Activated CD8-positive, alpha-beta memory T cell treated with anti-CD3 and anti-CD28 coated beads for 1 hour (primary cell): ENCODE results near the gene CTU2.

Source experiments
- DNase-seq, 2 donors: peaks; one replicate each; pipeline ENCODE4 v3.0.0-alpha.2; 2020; ENCODE audit warnings: low read depth in 1 of 2; ENCODE audit errors: extremely low read depth in 1 of 2

The CTU2 gene

GRCh38 chr16:88713568-88714419 lies 7.5 kb downstream of the CTU2 start:
- DNase-seq: no peak

DNA sequence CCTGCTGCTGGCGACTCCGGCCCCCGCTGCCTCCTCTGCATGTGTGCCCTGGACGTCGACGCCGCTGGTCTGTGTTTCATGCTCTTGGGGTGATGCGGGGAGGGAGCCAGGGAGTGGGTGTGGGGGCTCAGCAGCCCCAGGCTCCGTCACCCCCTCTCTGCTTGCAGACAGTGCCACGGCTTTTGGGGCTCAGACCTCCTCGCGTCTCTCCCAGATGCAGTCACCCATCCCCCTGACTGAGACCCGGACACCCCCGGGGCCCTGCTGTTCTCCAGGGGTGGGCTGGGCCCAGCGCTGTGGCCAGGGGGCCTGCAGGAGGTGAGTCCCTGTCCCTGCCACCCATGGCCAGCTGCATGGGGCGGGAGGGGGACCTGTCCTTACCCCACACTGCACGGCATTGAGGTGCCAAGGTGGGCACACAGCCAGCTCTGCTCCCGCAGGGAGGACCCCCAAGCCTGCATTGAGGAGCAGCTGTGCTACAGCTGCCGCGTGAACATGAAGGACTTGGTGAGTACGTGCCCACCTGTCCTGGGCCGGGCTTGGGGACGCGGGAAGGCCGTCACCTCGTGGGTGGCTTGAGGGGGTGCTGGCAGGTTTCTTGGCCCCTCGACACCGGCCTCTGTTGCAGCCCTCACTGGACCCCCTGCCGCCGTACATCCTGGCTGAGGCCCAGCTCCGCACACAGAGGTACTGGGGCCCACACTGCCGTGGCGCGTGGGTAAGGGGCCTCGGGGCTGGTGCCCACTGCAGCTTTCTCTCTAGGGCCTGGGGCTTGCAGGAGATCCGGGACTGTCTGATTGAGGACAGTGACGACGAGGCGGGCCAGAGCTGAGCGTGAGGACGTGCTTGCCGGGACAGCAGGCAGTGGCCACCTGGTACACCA lies 8.4 kb downstream of the CTU2 start:
- DNase-seq: no peak

- no peak for DNase-seq
These were observed 9.2 kb downstream of the CTU2 start for GRCh38 chr16:88715312-88716190.

DNA sequence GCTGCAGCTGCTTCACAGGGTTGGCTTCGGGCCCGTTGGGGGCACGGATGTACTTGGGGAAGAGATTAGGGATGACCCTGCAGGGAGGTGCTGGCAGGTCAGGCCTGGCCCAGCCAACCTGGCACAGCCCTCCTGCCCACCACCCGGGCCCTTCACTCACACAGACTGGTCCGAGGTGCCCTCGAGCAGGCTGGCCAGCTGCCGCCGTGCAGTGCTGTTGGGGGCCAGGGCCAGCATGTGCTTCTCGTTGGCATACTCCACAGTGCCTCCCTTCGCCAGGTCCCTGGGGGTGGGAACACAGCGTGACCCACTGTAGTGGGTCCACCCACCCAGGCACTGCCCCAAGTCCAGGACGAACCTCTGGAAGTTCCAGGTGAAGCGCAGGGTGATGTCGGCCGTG lies 9.9 kb downstream of the CTU2 start:
- no peak for DNase-seq

DNA sequence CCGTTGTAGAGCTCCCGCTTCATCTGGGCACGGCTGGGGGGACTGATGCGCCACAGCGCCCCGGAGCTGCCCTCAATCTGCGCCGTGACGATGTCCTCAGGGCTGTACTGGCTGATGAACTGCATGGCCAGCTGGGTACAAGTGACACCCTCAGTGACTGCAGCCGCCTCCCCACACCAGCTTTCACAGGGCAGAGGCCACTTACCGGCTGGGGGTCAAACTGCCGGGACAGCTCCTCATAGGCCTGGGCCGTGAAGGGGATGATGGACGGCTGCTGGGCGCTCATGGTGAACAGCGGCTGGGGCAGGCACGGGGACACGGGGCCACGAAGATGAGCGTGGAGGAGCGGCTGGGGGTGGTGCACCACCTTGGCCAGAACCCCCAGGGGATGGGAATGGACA lies 10.3 kb downstream of the CTU2 start:
- no peak for DNase-seq

- no peak for DNase-seq
These were observed 11.9 kb downstream of the CTU2 start for GRCh38 chr16:88718178-88718577.

- DNase-seq: no peak
These were observed 13.1 kb downstream of the CTU2 start for GRCh38 chr16:88719267-88719932.

- no peak for DNase-seq
These were observed 13.6 kb downstream of the CTU2 start for GRCh38 chr16:88719933-88720296.

DNA sequence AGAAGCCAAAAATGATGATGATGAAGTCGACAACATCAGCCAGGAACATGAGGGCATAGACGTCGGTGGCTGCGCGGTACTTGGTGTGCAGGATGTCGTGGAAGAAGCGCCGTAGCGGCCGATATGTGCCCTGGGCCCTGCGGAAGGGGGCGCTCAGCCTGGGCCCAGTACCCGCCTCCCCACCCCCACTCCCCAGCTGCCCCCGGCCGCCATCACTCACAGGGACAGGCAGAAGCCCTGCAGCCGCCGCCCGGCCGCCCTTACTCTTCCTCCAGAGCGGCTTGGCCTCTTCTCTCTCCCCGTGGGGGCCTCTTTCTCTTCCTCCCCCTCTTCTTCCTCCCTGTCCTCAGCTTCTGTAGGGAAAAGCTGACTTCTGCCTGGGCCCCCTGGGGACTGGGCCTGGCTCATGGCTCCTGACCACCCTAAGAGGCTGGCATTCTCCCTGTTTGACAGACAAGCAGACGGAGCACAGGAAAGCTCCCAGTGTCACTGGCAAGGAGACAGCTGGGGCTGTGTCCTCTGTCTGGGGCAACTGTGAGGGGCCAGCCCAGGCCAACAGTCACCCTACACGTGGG lies 14.2 kb downstream of the CTU2 start:
- no peak for DNase-seq

DNA sequence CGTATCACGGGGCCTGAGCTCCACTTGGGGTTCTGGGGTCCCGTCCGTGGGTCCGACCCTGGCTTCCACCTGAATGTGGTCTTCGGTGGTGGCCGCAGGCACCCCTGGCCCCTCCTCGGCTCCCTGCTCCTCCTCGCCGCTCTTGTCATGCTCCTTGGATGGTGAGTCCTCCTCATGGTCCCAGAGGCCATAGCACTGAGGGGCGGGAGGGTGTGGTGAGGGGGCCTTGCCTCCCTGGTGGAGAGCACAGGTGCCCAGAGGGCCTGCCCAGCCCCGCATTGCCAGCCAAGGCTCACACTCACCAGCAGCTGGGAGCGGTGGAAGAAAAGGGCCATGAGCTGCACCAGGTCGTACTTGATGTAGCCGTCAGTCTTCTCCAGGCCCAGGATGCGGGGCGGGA lies 14.9 kb downstream of the CTU2 start:
- DNase-seq: no peak

DNA sequence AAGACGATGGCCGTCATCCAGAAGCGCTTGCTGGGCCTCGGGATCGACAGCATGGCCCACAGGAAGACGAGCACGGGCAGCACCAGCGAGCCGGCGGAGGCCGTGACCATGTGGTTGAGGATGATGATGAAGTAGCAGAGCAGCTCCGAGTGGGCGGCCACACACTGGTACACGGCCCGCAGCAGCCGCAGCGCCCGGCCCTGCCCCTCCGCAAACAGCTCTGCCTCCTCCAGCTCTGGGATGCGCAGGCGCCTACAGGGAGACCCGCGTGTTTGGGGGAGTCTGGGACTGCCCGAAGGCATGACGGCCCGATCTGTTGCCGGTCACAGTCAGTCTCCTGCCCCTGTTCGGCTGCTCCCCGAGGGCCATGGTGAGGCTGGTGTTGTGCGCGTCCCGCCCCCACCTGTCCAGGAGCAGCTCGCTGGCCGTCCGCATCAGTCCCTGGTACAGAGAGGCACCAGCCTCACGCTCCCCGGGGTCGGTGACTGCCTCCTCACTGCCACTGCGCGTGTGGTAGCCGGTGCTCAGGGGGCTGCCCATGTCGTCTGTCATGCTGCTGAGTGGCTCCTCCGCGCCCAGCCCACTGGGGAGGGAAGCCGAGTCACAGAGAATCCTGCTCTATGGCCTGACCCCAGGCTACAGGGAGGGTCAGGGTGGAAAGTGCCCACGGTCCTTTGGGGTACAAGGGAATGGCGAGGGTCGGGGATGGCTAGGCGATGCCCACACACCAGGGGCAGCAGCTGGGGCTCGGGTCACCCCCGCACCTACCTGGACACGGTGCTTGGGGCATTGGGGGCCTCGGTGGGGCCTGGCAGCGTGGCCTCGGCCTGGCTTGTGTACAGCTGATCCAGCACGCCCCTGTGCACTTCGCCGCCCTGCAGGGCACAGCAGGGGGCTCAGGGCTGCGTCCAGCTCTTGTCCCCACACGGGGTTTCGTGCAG lies 15.8 kb downstream of the CTU2 start:
- DNase-seq: no peak

DNA sequence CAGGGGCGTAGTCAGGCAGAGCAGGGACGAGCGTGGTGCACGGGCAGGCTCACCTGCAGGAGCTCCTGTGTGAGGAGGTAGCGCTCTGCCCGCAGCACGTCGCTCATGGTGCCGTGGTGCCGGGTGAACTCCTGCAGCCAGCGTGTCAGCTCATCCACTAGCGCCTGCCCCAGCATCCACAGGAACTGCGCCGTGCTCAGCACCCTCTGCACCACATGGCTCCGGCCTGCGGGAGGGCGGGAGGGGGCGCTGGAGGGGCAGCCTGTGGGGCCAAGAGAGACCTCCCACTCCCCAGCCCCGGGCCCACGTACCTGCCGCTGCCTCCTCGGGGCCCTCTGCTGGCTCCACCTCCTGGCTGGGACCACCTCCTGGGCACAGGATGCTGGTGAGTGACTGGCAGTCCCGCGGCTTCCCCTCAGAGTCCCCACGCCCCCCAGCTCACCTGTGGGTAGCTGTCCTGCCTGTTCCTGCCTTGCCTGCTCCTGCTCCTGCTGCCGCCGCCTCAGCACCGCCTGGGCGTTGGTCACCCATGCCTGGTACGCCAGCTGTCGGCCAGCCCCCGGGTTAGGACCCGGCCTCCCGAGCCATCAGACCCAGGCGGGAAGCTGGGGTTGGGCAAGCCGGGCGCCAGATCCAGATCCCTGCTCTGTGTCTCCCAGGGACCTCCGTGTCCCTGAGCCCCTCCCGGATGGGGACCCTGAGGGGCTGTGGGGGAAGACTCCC lies 16.6 kb downstream of the CTU2 start:
- DNase-seq: no peak

DNA sequence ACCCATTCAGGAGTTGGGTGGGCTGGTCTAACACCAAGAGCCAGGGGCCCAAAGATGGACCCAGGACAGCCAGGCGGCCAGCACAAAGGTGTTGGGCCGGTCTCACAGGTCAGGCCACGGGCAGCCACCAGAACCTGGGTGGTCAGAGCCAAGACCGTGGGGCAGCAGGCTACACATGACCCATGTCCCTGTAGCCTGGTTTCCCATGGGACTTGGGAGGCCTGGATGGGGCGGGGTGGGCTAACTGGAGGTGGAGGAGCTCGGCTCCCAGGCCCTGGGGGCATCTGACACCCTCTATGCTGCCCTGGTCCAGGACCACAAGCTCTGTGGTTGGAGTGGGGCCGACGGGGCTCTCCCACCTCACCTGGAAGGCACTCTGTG lies 17.2 kb downstream of the CTU2 start:
- DNase-seq: no peak

- no peak for DNase-seq
These were observed 17.6 kb downstream of the CTU2 start for GRCh38 chr16:88723911-88724310.

- no peak for DNase-seq
These were observed 18.7 kb downstream of the CTU2 start for GRCh38 chr16:88724855-88725555.

DNA sequence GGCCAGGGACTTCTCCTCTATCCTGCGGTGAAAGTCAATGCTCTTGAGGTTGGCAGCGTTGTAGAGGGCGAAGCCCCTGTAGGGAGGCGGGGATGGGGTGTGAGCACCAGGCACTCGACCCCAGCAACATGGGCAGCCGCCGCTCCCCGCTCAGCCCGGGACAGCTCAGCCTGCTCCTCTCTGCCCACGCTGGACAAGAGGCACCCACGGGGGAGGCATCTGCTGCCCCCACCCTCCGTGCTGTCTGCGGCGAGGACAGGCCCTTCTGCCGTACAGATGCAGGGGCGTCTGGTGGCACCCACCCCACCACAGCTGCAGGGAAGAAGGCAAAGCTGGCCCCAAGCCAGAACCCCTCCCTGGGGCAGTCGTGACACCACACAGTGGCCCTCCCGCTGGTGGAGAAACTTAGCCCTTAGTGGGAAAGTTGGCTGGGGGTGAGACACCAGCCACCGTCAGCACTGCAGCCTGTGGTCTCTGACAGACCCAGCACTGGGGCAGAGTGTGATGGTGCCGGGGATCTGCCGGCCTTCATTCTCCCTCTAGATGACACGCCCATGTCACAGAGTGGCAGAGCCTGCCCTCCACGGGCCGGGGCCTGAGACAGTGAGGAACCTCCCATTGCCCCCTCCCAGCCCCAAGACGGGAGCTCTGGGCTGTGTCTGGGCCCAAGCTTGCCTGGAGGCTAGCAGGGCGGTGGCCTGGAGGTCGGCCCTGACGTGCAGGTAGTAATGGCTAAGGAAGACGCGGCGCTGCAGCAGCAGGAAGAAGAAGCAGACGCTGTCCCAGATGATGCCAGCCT lies 19.5 kb downstream of the CTU2 start:
- DNase-seq: no peak

DNA sequence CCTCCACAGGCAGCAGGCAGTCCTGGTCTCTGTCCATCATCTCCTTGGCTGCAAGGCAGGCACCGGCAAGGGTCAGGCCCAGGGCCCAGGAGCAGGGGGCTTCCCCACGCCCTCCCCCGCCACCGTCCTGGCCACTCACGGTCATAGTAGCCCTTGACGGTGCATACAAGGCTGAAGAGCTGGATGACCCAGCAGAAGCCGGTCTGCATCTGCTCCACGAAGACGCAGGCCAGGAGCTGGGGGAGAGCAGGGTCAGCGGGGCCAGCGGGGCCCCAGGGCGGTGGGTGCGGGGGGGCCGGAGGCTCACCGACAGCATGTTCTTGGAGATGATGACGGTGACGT lies 20.1 kb downstream of the CTU2 start:
- DNase-seq: no peak
